Measurements from ENCODE around the gene ZFP14.
A peak's percentile ranks its signal among the peaks of the same experiment; 100 is the strongest.

DNA sequence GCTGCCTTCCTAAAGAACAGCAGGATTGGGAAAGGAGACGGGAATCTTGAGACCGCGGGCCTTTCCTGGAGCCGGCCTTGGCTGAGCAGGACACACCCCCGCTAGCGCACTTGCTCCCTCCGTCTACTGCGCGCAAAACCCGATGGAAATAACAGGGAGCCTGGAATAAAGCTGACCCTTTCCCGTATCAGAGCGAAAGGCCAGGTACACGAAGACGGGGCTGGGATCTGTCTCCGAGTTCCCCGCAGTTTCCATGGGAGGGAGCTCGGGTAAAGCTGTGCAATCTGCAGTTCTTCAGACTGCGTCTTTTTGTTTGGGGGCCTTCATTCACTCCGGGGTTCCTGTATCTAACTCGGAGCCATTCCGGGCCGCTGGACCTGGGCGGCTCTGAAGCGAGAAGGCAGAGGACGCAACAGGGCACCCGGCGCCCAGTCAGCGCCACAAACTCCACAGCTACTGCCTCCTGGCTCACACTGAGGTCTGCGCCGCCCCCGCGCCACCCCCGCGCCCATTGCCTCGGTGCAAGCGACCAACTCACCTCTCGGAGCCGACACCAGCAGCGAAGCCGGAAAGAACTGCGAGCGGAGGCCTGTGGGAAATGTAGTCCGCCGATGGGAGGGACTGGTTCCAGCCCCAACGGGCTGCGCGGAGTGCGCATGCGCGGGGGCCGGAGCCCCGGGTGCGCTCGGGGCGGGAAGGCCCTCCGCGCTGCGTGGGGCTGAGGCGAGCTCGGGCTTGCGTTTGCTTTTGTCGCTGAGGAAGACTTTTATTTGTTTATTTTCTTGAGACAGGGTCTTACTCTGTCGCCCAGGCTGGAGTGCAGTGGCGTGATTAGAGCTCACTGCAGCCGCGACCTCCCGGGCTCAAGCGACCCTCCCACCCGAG is at the start of gene ZFP14:
- peak; percentile 80 for TF ChIP-seq POLR2A (IDR thresholded peaks at IDR 0.05; ENCODE audit: low read length)
- no peak for TF ChIP-seq KDM1A (IDR thresholded peaks at IDR 0.05; ENCODE audit: low read depth)
- TF ChIP-seq ZFP36 (IDR thresholded peaks at IDR 0.05; ENCODE audit: borderline replicate concordance, partially characterized antibody), result no peak
- TF ChIP-seq, protein P1, sequence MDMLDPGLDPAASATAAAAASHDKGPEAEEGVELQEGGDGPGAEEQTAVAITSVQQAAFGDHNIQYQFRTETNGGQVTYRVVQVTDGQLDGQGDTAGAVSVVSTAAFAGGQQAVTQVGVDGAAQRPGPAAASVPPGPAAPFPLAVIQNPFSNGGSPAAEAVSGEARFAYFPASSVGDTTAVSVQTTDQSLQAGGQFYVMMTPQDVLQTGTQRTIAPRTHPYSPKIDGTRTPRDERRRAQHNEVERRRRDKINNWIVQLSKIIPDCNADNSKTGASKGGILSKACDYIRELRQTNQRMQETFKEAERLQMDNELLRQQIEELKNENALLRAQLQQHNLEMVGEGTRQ (IDR thresholded peaks at IDR 0.05), result no peak
- TF ChIP-seq, protein P2, sequence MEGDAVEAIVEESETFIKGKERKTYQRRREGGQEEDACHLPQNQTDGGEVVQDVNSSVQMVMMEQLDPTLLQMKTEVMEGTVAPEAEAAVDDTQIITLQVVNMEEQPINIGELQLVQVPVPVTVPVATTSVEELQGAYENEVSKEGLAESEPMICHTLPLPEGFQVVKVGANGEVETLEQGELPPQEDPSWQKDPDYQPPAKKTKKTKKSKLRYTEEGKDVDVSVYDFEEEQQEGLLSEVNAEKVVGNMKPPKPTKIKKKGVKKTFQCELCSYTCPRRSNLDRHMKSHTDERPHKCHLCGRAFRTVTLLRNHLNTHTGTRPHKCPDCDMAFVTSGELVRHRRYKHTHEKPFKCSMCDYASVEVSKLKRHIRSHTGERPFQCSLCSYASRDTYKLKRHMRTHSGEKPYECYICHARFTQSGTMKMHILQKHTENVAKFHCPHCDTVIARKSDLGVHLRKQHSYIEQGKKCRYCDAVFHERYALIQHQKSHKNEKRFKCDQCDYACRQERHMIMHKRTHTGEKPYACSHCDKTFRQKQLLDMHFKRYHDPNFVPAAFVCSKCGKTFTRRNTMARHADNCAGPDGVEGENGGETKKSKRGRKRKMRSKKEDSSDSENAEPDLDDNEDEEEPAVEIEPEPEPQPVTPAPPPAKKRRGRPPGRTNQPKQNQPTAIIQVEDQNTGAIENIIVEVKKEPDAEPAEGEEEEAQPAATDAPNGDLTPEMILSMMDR (IDR thresholded peaks at IDR 0.05), result peak; percentile 34

All from A549 (cell line).